ENCODE measurements around the gene ZNF391.
"Not testable (repeated sequence)": the region's sequence is repeated elsewhere in the genome, so short reads cannot be mapped to it uniquely, and the experiment has no call there.

Gene ZNF391

DNA sequence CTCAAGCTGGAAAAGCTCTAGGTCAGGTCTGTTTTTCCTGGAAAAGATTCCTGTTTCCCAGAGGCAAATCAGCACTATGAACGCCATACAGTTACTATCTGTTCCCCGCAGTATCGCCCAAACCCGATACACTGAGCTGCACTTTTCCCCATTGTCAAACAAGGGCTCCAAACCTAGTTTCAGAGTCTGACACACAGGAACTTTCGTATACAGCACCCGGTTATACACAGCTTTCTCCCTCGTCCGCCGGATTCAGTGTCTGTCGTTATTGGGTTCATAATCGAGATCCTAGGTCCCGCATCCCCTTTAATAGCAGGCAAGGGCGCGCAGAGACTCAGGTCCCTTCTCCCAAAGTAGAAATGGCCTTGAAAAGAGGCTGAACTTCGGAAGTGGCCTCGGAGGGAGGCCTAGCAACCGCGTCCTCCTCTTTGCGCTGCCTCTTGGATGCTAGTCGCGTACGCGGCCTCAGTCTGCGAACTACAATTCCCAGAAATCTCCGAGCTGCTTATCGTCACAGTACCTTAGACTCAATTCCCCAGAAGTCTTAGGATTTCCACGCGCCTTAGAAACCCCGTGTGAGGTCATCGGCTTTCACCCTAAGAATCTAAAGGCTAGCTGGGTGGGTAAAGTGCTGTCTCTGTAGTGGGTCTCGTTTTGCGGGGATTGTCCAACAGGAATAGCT lies 34.2 kb downstream of the ZNF391 start:
- DNase-seq (ENCODE audit: low spot score): no peak

DNA sequence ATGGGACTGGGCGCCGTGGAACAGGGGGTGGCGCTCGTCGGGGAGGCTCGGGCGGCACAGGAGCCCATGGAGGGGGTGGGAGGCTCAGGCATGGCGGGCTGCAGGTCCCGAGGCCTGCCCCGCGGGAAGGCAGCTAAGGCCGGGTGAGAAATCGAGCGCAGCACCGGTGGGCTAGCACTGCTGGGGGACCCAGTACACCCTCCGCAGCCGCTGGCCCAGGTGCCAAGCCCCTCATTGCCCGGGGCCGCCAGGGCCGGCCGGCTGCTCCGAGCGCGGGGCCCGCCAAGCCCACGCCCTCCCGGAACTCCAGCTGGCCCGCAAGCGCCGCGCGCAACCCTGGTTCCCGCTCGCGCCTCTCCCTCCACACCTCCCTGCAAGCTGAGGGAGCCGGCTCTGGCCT lies 36.3 kb downstream of the ZNF391 start:
- DNase-seq (ENCODE audit: low spot score): not testable (repeated sequence)

DNA sequence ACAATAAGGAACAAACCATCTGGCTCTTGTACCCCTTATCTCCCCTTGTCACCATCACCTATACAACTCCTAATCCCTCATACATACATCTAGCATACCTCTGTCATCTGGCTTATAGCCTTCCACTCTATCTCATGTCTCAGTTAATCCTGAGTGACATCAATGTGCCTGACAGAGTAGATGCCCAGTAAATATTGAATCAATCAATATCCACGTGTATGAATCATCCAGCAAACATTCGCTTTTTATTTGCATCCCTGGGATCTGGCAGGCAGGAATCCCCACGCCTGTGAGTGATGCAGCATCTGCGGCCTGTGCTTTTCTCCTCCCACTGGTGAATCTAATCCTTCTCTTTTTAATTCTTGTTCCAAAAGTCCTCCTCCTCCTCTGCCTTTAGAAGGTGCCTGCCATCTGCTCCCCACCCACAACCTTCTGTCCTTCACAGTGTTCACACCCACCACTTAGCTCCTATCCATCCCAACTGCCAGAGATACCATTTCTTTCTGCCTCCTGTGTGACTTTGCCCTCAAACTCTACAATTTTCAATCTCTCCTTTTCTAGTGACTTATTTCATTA lies 37.6 kb downstream of the ZNF391 start:
- no peak for DNase-seq (ENCODE audit: low spot score)

DNA sequence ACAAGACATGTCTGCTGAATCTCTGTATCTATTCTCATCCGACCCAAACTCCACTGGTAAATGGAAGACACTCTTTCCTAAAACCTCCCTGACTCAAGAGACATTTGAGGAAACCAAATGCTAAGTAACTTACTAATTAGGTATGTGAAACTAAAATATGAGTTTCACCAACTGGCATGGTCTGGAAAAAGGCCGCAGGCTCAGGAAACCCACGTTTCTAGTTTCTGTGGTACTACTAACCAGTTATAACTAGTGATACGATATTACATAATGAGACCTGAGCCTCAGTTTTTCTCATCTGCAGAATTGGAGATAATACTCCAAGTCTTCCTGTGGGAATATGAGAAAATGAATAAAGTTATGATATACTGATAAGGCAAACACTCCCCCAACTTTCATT lies 39.9 kb downstream of the ZNF391 start:
- no peak for DNase-seq (ENCODE audit: low spot score)

DNA sequence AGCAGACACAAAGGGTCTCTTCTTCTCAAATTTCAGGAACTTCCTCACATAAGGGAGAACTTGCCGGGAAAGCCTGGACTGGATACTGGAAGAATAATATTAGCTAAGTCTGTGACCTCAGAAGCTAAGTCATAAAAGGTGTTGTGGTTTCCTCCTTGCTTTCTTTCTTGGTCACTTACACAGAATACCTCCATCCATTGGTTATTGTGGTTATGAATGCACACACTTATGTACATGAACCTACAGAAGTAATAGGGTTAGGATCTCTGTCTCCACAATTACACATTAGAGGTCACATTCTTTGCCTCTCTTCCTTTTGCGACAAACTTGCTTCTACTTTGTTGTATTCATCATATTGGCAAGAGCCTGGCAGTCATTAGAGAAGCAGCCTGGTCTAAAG lies 40.4 kb downstream of the ZNF391 start:
- DNase-seq (ENCODE audit: low spot score): no peak

DNA sequence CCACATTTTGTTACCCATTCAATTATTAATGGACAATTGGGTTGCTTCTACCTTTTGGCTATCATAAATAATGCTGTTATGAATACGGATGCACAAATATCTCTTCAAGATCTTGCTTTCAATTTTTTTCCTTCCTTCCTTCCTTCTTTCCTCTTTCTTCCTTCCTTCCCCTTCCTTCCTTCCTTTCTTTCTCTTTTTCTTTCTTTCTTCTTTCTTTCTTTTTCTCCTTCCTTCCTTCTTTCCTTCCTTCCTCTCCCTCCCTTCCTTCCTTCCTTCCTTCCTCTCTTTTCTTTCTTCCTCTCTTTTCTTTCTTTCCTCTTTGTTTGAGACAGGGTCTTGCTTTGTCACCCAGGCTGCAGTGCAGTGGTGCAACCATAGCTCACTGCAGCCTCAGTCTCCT lies 45.2 kb downstream of the ZNF391 start:
- no peak for DNase-seq (ENCODE audit: low spot score)

DNA sequence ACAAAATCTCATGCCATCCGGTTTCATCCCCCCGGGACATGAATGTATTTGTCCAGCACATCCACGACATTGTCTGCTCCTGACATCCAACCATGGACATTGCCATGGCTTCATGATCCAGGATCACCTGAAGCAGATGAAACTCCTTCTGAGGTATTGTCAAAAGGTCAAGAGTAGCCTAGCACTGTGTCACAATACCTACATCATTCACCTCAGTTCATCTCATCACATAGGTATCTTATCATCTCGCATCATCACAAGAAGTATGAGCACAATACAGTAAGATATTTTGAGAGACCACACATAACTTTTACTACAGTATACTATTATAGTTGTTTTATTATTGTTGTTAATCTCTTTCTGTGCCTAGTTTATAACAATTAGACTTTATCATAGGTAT lies 50.8 kb downstream of the ZNF391 start:
- no peak for DNase-seq (ENCODE audit: low spot score)

DNA sequence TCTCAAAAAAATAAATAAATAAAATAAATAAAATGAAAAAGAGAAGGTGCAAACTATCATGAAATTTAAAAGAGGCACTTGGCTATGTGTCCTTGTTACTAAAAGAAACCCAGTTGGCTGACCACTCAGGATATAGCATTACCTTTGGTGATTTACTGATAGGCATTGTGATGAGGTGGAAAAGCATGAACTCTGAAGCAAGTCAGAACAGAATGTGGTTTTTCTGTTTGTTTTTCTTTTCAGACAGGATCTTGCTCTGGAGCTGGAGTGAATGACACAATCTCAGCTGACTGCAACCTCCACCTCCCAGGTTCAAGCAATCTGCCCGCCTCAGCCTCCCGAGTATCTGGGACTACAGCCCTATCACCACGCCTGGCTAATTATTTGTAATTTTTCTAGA lies 52.4 kb downstream of the ZNF391 start:
- no peak for DNase-seq (ENCODE audit: low spot score)

DNA sequence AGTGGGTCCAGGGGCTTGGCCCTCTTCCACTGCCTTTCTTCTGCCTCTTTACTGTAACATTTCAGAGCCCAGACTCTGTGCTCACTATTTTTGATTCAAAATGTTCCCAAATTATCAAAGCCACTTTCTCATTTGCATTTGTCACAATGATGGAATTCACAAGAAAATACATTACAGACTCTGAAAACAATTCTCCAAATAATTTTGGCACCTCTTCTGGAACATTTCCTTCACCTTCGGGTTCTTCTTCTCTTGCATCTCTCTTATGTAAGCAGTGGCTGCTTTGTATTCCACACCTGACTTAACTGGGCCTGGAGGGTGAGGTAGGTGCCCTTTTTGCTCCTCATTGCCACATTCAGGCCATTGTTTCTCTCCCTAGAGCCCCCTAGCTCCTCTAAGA lies 54.4 kb downstream of the ZNF391 start:
- no peak for DNase-seq (ENCODE audit: low spot score)

DNA sequence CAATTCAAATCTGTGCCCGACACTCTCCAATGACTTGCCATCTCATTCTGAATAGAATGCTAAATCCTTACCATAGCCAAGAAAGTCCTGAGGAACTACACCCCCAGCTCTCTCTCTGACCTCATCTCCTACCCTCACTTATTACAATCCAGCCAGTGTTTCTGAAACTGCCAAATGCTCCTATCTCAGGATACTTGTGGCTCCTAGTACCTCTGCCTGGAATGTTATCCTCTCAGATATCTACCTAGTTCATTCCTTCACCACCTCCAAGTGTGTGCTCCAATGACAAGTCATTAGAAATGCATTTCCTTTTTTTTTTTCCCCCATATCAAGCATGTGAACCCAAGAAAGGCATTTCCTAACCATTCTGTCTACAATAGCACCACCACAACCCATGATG lies 59.9 kb downstream of the ZNF391 start:
- no peak for DNase-seq (ENCODE audit: low spot score)

DNA sequence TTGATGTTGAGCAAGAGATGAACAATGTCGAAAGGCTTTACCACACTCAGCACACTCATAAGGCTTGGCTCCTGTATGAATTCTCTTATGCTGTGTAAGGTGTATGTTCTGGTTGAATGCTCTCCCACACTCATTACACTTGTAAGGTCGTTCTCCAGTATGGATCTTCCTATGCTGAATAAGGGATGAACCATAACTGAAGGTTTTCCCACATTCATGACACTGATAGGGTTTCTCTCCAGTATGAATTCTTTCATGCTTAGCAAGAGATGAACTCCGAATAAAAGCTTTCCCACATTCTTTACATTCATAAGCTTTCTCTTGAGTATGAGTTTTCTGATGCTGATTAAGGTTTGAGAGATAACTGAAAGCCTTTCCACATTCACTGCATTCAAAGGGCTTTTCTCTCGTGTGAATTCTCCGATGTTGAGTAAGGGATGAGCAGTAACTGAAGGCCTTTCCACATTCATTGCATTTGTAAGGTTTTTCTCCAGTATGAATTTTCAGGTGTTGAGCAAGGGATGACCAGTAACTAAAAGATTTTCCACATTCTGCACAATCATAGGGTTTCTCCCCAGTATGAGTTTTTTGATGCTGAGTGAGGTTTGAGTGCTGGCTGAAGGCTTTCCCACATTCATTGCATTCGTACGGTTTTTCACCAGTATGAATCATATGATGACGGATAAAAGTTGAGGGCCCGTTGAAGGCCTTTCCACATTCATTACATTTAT lies 63.3 kb downstream of the ZNF391 start:
- DNase-seq (ENCODE audit: low spot score): no peak

DNA sequence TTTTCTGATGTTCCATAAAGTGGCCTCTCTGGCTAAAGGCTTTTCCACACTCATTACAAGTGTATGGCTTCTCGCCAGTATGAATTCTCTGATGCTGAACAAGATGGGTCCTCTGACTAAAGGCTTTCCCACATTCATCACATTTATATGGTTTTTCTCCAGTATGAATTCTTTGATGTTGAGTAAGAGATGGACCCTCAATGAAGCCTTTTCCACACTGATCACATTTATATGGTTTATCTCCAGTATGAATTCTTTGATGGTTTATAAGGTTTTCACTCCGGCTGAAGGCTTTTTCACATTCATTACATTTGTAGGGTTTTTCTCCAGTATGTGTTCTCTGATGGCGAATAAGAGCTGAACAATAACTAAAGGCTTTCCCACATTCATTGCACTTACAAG lies 63.9 kb downstream of the ZNF391 start:
- no peak for DNase-seq (ENCODE audit: low spot score)

Measured in COLO829 (cell line).